ENCODE data around the gene EDEM2.
"Not testable (repeated sequence)": the region's sequence is repeated elsewhere in the genome, so short reads cannot be mapped to it uniquely, and the experiment has no call there.

Gene EDEM2

DNA sequence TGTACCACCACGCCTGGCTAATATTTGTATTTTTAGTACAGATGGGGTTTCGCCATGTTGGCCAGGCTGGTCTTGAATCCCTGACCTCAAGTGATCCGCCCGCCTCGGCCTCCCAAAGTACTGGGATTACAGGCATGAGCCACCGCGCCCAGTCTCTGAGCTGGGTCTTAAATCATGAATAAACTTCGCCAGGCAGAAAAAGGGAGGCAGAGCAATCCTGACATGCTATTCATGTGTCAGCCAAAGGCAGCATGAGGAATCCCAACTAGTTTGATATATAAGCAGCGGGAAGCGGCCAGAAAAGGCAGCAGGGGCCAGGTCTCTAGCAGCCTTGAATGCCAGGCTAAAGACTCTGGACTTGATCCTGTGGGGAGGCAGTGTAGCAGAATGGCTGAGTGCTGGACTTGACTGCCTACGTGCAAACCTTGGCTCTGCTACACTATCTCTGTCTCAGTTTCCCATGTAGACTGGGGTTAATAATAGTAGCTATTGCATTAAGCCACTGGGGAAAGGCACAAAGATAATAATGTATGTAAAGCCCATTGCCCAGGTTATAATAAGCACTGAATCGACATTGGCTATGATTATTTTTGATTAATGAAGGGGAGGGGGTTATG is 26.5 kb upstream of the EDEM2 start:
- no peak for DNase-seq (ENCODE audit: low read depth)
- H3K4me3 ChIP-seq (ENCODE audit: low read depth, low read length): no peak overlapping the region
- TF ChIP-seq, protein P1, sequence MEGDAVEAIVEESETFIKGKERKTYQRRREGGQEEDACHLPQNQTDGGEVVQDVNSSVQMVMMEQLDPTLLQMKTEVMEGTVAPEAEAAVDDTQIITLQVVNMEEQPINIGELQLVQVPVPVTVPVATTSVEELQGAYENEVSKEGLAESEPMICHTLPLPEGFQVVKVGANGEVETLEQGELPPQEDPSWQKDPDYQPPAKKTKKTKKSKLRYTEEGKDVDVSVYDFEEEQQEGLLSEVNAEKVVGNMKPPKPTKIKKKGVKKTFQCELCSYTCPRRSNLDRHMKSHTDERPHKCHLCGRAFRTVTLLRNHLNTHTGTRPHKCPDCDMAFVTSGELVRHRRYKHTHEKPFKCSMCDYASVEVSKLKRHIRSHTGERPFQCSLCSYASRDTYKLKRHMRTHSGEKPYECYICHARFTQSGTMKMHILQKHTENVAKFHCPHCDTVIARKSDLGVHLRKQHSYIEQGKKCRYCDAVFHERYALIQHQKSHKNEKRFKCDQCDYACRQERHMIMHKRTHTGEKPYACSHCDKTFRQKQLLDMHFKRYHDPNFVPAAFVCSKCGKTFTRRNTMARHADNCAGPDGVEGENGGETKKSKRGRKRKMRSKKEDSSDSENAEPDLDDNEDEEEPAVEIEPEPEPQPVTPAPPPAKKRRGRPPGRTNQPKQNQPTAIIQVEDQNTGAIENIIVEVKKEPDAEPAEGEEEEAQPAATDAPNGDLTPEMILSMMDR (conservative IDR thresholded peaks at IDR 0.05; ENCODE audit: low read depth, low read length): no peak

DNA sequence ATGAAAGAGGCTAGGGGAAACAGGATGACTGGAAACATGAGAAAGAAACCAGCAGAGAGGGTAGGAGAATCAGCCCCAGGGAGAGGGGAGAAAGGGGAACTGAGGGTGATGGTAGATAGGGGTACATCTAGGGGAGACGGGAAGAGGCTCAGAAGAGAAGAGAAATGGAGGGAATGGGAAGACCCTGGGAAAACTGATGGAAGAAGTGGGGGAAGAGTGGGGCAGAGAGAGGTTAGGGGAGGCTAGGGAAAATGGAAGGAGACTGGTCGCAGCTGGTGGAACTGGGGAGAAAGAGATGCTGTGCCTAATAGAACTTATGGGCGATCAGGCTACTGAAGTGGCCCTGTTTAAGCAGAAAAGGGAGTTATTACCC is 25.3 kb upstream of the EDEM2 start:
- TF ChIP-seq, protein P1 (conservative IDR thresholded peaks at IDR 0.05; ENCODE audit: low read depth, low read length): no peak
- no peak for DNase-seq (ENCODE audit: low read depth)
- no peak overlapping the region for H3K4me3 ChIP-seq (ENCODE audit: low read depth, low read length)

DNA sequence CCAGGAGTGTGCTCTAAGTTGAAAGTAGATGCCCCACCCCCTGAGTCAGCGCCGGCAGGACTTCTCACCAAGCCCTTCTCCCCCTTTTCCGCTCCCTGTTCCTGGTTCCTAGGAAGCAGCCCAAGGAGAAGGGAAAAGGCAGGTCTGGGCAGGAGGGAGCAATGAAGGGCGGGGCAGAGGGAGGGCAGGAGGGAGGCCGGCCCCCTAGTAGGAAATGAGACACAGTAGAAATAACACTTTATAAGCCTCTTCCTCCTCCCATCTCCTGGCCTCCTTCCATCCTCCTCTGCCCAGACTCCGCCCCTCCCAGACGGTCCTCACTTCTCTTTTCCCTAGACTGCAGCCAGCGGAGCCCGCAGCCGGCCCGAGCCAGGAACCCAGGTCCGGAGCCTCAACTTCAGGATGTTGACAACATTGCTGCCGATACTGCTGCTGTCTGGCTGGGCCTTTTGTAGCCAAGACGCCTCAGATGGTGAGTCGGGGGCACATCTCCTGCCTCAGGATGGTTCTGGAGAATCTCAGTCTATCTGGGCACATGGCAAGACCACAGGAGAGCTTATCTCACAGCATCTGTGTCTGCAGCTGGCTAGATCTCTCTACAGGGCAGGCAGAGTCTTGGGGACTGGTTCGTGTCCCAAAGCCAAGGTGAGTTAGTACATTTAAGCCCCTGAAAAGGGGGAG is 24.8 kb upstream of the EDEM2 start, which contains the start of gene PROCR:
PROCR (plus strand) TSS at position 320 of the 681 bp plus-strand sequence; CDS start at position 403, 83 bp downstream.
- DNase-seq (ENCODE audit: low read depth): peak; percentile 83
- TF ChIP-seq, protein P1 (conservative IDR thresholded peaks at IDR 0.05; ENCODE audit: low read depth, low read length): no peak
- H3K4me3 ChIP-seq (ENCODE audit: low read depth, low read length): peak within 1 kb of the TSS; percentile 56

DNA sequence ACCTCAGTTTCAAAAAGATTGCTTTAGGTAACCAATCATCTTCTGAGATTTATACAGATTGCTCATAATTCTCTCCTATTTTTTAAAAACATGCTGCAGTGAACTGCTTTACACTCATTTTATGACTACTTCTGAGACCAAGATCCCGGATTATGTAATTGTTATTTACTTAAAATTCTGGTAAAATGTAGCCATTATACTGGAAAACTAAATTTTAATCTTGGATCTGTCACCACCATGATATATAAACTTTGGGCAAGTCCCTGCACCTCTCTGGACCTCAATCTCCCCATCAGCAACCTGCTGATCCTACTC is 24.3 kb upstream of the EDEM2 start:
- DNase-seq (ENCODE audit: low read depth): no peak
- peak overlapping the region; percentile 56 for H3K4me3 ChIP-seq (ENCODE audit: low read depth, low read length)
- TF ChIP-seq, protein P1 (conservative IDR thresholded peaks at IDR 0.05; ENCODE audit: low read depth, low read length): no peak

DNA sequence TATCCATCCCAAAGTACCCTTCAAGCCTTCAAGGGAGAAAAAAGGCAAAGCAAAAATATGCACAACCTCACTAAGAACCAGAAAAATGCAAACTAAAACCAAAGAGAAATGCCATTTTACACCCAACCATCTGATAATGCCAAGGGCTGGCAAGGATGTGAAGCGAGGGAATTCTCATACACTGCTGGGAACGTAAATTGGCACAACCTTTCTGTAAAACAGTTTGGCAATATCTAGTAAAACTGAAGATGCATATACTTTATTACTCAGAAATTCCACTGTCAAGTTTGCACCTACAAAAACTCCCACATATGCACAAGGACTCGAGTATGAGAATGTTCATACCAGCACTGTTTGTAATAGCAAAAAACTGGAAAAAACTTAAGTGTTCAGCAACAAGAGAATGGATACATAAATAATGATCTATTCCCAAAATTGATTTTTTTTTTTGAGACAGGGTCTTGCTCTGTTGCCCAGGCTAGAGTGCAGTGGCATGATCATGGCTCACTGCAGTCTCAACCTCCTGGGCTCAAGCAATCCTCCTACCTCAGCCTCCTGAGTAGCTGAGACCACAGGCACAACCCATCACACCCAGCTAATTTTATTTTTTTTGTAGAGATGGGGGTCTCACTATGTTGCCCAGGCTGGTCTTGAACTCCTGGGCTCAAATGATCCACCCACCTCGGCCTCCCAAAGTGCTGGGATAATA is 21.7 kb upstream of the EDEM2 start:
- not testable (repeated sequence) for H3K4me3 ChIP-seq (ENCODE audit: low read depth, low read length); DNase-seq (ENCODE audit: low read depth)

DNA sequence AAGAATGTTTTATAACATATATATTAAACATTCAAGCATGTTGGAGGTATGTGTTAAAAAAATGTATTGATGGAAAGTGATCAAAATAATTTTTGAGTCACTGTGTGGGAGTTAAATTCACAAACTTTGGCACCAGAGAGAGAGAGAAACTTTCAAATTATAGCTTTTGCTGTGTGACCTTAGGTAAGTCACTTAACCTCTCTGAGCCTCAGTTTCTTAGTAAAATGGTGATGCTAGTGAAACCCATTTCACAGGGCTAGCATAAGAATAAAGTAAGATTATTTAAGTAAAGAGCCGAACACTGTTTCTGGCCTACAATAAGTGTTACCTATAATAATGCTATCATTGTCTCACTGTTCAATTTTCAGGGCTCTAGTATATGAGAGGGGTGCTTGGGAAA is 20.7 kb upstream of the EDEM2 start:
- no peak overlapping the region for H3K4me3 ChIP-seq (ENCODE audit: low read depth, low read length)
- TF ChIP-seq, protein P1 (conservative IDR thresholded peaks at IDR 0.05; ENCODE audit: low read depth, low read length): no peak
- DNase-seq (ENCODE audit: low read depth): no peak

DNA sequence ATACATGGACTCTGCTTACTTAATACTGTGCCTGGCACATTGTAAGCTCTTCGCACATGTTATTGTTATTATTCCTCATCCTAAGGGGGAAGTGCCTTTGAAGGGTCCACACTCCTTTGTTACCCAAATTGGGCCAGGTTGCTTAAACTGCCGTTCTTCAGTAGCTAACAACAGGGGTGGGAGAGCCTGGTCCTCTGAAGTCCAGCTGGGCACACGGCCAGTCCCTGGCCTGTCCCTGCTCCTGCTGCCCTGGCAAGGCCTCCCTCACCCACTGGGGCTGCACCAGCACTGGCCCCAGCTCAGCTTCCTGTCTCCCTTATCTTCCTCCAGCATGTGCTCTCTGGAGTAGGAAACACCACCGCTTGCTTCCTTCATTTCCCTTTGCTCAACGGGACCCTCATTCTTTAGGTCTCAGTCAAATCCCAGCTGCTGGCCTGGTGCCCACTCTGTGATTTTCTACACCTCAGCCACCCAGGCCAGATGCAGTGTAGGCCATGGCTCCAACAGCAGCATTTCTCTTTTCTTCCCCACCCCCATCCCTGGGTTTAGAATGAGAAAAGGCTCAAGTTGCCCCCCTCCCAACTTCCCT is 19.2 kb upstream of the EDEM2 start:
- TF ChIP-seq, protein P1 (conservative IDR thresholded peaks at IDR 0.05; ENCODE audit: low read depth, low read length): no peak

More for the DNA sequence above, 19.2 kb upstream of the EDEM2 start:
- no peak overlapping the region for H3K4me3 ChIP-seq (ENCODE audit: low read depth, low read length)
- DNase-seq (ENCODE audit: low read depth): peak; percentile 25
